ENCODE data around the gene GNG12.

DNA sequence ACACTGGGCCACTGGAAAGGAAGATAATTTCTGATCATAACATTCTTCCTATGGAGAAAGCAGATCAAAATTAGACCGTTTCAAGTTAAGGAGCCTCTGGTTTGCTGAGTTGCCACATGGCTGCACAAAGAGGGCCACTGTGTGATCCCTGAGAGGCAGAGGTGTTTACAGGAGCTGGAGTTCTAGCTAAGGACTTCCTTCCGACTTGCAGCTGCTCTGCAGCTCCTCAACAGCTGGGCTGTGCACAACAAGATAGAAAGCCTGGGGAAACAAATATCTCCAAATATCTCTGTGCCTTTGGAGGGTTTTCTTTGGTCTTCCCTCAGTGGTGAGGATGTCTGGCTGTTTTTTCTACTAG lies 121.4 kb downstream of the GNG12 start:
- TF ChIP-seq, protein P1, sequence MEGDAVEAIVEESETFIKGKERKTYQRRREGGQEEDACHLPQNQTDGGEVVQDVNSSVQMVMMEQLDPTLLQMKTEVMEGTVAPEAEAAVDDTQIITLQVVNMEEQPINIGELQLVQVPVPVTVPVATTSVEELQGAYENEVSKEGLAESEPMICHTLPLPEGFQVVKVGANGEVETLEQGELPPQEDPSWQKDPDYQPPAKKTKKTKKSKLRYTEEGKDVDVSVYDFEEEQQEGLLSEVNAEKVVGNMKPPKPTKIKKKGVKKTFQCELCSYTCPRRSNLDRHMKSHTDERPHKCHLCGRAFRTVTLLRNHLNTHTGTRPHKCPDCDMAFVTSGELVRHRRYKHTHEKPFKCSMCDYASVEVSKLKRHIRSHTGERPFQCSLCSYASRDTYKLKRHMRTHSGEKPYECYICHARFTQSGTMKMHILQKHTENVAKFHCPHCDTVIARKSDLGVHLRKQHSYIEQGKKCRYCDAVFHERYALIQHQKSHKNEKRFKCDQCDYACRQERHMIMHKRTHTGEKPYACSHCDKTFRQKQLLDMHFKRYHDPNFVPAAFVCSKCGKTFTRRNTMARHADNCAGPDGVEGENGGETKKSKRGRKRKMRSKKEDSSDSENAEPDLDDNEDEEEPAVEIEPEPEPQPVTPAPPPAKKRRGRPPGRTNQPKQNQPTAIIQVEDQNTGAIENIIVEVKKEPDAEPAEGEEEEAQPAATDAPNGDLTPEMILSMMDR (conservative IDR thresholded peaks at IDR 0.05; ENCODE audit: low read length) = no peak
- no peak for TF ChIP-seq EZH2phosphoT487 (IDR thresholded peaks at IDR 0.05; ENCODE audit: borderline replicate concordance)
